Adrenal gland (tissue), 12 donors: ENCODE measurements around the gene RALGPS1. TPM values are rescaled to one million over a fixed set of nuclear protein-coding genes. Genes with fewer than 3 reads are reported as not detected.
A peak's percentile ranks its signal among the peaks of the same experiment; 100 is the strongest.

Source experiments
- DNase-seq, 7 donors: peaks; one replicate each; pipeline ENCODE4 v3.0.0-alpha.2; 2019 to 2020
- H3K27ac ChIP-seq, 5 donors: fragments of 200-600 bp; sonication (generic) in 4 of 5; 1 replicate in 3 of 5; 2 replicates in 2 of 5; pipeline versions ENCODE4 v1.5.1 to v1.8.0; 2016 to 2020; ENCODE audit warnings: mild to moderate bottlenecking in 1 of 5
- H3K27me3 ChIP-seq: fragments of 200-600 bp; 2 replicates; pipeline ENCODE4 v1.8.0; 2021
- H3K36me3 ChIP-seq, 2 donors: fragments of 200-600 bp; replicated peaks in 1 of 2; 1 replicate in 1 of 2; 2 replicates in 1 of 2; pipeline versions ENCODE4 v1.5.1 to v1.8.0; 2018 to 2022
- H3K4me1 ChIP-seq, 2 donors: fragments of 200-600 bp; replicated peaks in 1 of 2; 1 replicate in 1 of 2; 2 replicates in 1 of 2; pipeline versions ENCODE4 v1.5.1 to v1.8.0; 2018 to 2021
- H3K4me3 ChIP-seq, 4 donors: fragments of 200-600 bp; sonication (generic) in 3 of 4; one replicate each; pipeline ENCODE4 v1.5.1; 2016 to 2018
- H3K9me3 ChIP-seq, 3 donors: fragments of 200-600 bp; sonication (generic) in 1 of 3; replicated peaks in 1 of 3; 1 replicate in 2 of 3; 2 replicates in 1 of 3; pipeline versions ENCODE4 v1.5.1 to v1.8.0; 2016 to 2021
- POLR2A ChIP-seq, 2 donors: fragments of 450-650 bp; IDR thresholded peaks; one replicate each; pipeline ENCODE4 v1.6.1; 2017; ENCODE audit warnings: antibody characterized with exemption in 2 of 2, mild to moderate bottlenecking in 2 of 2, moderate library complexity in 1 of 2
- WGBS, 4 donors: extraction: QIAGEN DNeasy Blood & Tissue Kit in 2 of 4; methylation state at CpG; one replicate each; pipeline versions ENCODE4 v1.1.5 to v1.1.7; 2013 to 2017; 5-methylcytosine and 5-hydroxymethylcytosine counted together
- intact Hi-C, 2 donors: fragments of 100-400 bp; cut with DNase I; formaldehyde crosslinking; loops; one replicate each; pipeline versions ENCODE4 v1.14.1 to v1.15.0; 2022 to 2023
- polyA plus RNA-seq, 3 donors: library from polyadenylated mRNA; stranded (reverse); fragments of 200-250 nt in 2 of 3; fragments of 350-450 nt in 1 of 3; fragmentation: Illumina TruSeq in 1 of 3; extraction: RNeasy Lipid Tissue Mini Kit (QIAGEN cat#74804) in 1 of 3; gene quantifications; one replicate each; pipeline ENCODE4 v1.2.3, GENCODE V29; 2013 to 2014
- total RNA-seq, 9 donors: library from RNA; depleted of rRNA in 4 of 9; stranded (reverse); fragments of >200 nt in 4 of 9; fragments of 120-200 nt in 1 of 9; fragmentation: NEBNext Ultra II Directional in 1 of 9; extraction: Animal tissue kit (Norgen Biotek cat#: 25700) in 1 of 9; gene quantifications; one replicate each; pipeline versions ENCODE4 v1.1.0 to v1.2.4, GENCODE V29; 2013 to 2023
- TF ChIP-seq, protein P1 (sequence below), 6 experiments: fragments of 450-650 bp in 4 of 6; fragments of 200-600 bp in 2 of 6; sonication (generic) in 1 of 6; IDR thresholded peaks; 1 replicate in 5 of 6; 2 replicates in 1 of 6; pipeline versions ENCODE4 v1.5.1 to v1.8.0; 2016 to 2021; ENCODE audit warnings: antibody characterized with exemption in 6 of 6, mild to moderate bottlenecking in 2 of 6, moderate library complexity in 1 of 6
- donor health status: healthy with polysubstance abuse.
- donor health status: Bipolar disorder and iron deficiency.
- donor health status: DM: yes; HTN: yes; CAD: no.
- donor health status: DM: no; HTN: no; CAD: no.
- donor health status: DM: no; HTN: no; CAD: no.
- donor health status: DM: yes; HTN: yes; CAD: no.

RALGPS1 gene
- total and polyA plus RNA-seq, 12 donors, result 2.8 to 9.9 (median 5.1) TPM

DNA sequence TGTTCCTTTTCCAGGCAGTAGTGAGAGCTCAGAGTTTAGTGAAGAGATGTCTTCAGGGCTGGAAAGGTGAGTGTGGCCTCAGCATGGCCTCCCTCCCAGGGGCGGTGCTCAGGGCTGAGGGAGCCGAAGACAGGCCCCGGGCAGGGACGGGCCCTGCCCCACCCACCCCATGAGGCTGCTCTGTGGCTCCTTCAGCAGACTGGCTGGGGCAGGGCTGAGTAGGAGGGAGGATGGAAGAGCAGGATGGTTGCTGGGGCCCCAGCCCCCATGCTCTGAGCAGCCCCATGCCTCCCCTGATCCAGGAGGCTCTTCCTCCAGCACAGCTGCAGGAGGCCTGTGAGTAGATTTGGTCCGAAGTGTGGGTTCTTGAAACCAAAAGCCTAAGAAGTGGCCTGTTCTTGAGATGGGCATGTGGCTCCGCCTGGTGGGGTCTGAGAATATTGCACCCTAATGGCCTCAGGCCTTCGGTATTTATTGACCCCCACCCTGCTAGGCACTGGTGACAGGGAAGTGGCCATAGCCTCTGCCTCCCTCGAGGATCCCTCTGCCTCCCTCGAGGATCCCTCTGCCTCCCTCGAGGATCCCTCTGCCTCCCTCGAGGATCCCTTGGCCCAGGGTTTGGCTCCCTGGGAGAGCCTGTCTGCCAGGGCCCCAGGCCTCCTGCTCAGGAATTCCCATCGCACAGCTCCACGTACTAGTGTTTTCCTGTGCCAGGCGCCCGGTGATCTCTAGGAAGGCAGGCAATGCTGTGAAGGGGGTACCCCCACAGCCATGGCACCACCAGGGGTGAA lies 284.6 kb downstream of the RALGPS1 start:
- H3K27me3 ChIP-seq, result no peaks in the 10 kb centered on the region
- DNase-seq, result peak; percentile 74 to 96 (median 85)
- TF ChIP-seq POLR2A (IDR thresholded peaks at IDR 0.05), result no peak
- TF ChIP-seq, protein P1, sequence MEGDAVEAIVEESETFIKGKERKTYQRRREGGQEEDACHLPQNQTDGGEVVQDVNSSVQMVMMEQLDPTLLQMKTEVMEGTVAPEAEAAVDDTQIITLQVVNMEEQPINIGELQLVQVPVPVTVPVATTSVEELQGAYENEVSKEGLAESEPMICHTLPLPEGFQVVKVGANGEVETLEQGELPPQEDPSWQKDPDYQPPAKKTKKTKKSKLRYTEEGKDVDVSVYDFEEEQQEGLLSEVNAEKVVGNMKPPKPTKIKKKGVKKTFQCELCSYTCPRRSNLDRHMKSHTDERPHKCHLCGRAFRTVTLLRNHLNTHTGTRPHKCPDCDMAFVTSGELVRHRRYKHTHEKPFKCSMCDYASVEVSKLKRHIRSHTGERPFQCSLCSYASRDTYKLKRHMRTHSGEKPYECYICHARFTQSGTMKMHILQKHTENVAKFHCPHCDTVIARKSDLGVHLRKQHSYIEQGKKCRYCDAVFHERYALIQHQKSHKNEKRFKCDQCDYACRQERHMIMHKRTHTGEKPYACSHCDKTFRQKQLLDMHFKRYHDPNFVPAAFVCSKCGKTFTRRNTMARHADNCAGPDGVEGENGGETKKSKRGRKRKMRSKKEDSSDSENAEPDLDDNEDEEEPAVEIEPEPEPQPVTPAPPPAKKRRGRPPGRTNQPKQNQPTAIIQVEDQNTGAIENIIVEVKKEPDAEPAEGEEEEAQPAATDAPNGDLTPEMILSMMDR (IDR thresholded peaks at IDR 0.05), result peak; percentile 92 to 99 (median 98)
- peak overlapping the region in 2 of 5 donors; percentile 59 to 67 for H3K27ac ChIP-seq
- intact Hi-C loops, result loop anchor here (2.0 to 10.0 kb wide), 3 partner anchors 74 to 260 kb away; partner anchors contain the start of gene ANGPTL2 (in 1 of the 2)
- no peaks in the 10 kb centered on the region for H3K9me3 ChIP-seq
- H3K4me1 ChIP-seq, result peaks cover 0 to 9% of the 10 kb centered on the region in 2 donors
- 29 to 42% (median 32%) methylated on average over 11 to 15 of the region's 15 CpGs for WGBS, 4 donors
- no peaks in the 10 kb centered on the region for H3K36me3 ChIP-seq
- H3K4me3 ChIP-seq, result no peak overlapping the region

DNA sequence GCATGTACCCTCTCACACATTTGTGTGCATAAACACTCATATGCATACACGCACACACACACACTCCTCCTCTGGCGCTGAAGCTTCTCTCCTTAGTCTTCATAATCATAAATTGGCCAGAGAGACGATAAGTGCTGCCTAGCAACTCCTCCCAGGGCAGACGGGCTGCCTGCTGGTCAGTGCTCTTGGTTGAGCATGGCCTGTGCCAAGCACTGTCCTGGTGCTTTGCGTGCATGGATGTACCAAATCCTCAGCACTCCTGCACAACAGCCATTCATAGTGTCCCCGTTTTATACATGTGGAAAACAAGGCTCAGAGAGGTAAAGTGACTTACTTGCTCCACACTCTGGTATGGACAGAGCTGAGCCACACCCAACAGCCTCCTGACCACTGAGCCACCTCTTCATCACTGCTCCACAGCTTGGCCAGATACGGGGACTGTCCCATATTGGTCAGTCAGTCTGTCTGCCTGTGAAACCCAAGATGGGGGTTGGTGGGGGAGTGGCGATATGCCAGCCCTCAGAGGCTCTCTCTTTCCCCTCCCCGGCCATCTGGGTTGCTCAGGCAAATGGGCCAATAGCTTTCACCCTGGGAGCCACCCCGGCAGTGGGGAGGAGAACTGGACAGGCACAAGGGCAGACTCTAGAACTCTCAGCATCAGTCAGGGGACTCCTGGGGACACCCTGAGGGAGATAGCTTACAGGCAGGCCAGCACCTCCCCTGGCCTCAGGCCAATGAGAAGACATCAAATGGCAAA lies 285.7 kb downstream of the RALGPS1 start:
- intact Hi-C loops, result loop anchor here (5.0 kb wide), 1 partner anchor 238 kb away; no protein-coding TSS in a partner anchor
- H3K4me1 ChIP-seq, result peaks cover 0 to 9% of the 10 kb centered on the region in 2 donors
- H3K27me3 ChIP-seq, result no peaks in the 10 kb centered on the region
- no peak overlapping the region for H3K4me3 ChIP-seq
- H3K27ac ChIP-seq, result no peak overlapping the region
- DNase-seq, result no peak
- no peaks in the 10 kb centered on the region for H3K9me3 ChIP-seq
- TF ChIP-seq, protein P1 (IDR thresholded peaks at IDR 0.05), result no peak
- no peak for TF ChIP-seq POLR2A (IDR thresholded peaks at IDR 0.05)
- whole genome bisulfite sequencing, 4 donors, result 75 to 83% (median 78%) methylated on average over 9 to 10 of the region's 10 CpGs
- H3K36me3 ChIP-seq, result no peaks in the 10 kb centered on the region

DNA sequence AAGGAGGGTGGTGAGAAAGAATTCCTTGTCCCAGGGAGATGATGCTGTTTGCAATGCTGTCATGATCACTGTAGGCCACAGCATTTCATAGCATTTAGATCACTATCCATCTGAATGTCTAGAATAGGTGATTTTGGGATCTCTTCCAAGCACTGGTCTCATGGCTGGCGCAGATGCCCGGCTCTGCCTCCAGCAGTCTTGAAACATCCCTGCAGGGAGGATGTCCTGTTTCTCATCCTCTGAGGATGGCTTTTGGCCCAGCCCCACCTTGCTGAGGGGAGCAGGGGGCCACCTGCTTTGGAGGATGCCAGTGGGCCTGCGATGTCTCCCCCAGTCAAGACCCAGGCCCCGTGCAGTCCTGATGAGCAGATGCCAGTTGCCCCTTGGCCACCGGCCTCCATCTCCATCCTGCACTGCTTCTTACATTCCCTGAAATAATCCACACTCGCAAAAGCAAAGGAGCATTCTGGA lies 286.5 kb downstream of the RALGPS1 start:
- H3K27me3 ChIP-seq, result no peaks in the 10 kb centered on the region
- DNase-seq, result no peak
- WGBS, 4 donors, result 91 to 98% (median 95%) methylated on average over 6 of the region's 6 CpGs
- H3K4me1 ChIP-seq, result peaks cover 0 to 9% of the 10 kb centered on the region in 2 donors
- no peaks in the 10 kb centered on the region for H3K9me3 ChIP-seq
- TF ChIP-seq POLR2A (IDR thresholded peaks at IDR 0.05), result no peak
- TF ChIP-seq, protein P1 (IDR thresholded peaks at IDR 0.05), result no peak
- H3K4me3 ChIP-seq, result no peak overlapping the region
- no peaks in the 10 kb centered on the region for H3K36me3 ChIP-seq
- intact Hi-C loops, result loop anchor here (5.0 kb wide), 1 partner anchor 239 kb away; no protein-coding TSS in a partner anchor
- H3K27ac ChIP-seq, result no peak overlapping the region

DNA sequence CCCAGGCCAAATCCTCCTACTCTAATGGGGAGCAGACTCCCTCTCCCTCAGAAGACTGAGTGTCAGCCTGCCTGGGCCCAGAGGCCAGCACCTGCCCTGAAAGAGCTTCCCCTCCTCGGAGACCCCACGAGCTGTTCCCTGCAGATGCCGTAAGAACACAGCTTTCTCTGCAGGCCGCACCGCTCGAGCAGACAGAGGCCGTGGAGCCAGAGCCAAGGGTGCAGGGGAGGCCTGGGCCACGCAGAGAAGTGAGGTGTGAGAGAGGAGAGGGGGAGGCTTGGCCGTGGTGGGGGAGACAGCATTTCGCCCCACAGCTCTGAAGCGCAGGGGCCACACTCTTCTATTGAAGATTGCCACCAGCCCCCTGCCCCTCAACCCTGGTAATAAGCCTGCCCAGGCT lies 287.1 kb downstream of the RALGPS1 start:
- Histone ChIP-seq H3K9me3 (no peaks in the 10 kb centered on the region), H3K27ac (no peak overlapping the region), H3K36me3 (no peaks in the 10 kb centered on the region), H3K4me3 (no peak overlapping the region), H3K4me1 (peaks cover 0 to 9% of the 10 kb centered on the region in 2 donors), H3K27me3 (no peaks in the 10 kb centered on the region)
- TF ChIP-seq POLR2A (IDR thresholded peaks at IDR 0.05), result no peak
- TF ChIP-seq, protein P1 (IDR thresholded peaks at IDR 0.05), result no peak
- intact Hi-C loops, result loop anchor here (5.0 kb wide), 1 partner anchor 239 kb away; no protein-coding TSS in a partner anchor
- DNase-seq, result no peak
- 93 to 95% (median 94%) methylated on average over 11 of the region's 11 CpGs for WGBS, 4 donors
